Activated CD8-positive, alpha-beta memory T cell treated with anti-CD3 and anti-CD28 coated beads, Interleukin-2, amount 50 U/mL, for 48 hours (primary cell): ENCODE results near the gene ZNF778.

Source experiments
- DNase-seq: peaks from one replicate; pipeline ENCODE4 v3.0.0-alpha.2; 2020

Gene ZNF778

GRCh38 chr16:89217388-89218191 lies at the start of gene ZNF778:
ZNF778 (plus strand) TSS chr16:89217703; CDS start chr16:89221128, 3,425 bp downstream.
- DNase-seq, result peak; percentile 87

GRCh38 chr16:89168381-89169189 lies 48.9 kb upstream of the ZNF778 start:
- DNase-seq, result no peak

GRCh38 chr16:89169778-89170177 lies 47.7 kb upstream of the ZNF778 start:
- no peak for DNase-seq

GRCh38 chr16:89170346-89171215 lies 46.9 kb upstream of the ZNF778 start:
- no peak for DNase-seq

- peak; percentile 96 for DNase-seq
Measured at GRCh38 chr16:89171216-89172170, 46.0 kb upstream of the ZNF778 start, which contains the start of gene CDH15. CDH15 (plus strand) TSS chr16:89171748; CDS start chr16:89171832, 84 bp downstream.

- no peak for DNase-seq
Measured at GRCh38 chr16:89172171-89172527, 45.4 kb upstream of the ZNF778 start.

GRCh38 chr16:89172528-89173173 lies 44.9 kb upstream of the ZNF778 start:
- no peak for DNase-seq

GRCh38 chr16:89173174-89173921 lies 44.2 kb upstream of the ZNF778 start:
- no peak for DNase-seq

- no peak for DNase-seq
Measured at GRCh38 chr16:89174055-89174827, 43.3 kb upstream of the ZNF778 start.

- no peak for DNase-seq
Measured at GRCh38 chr16:89174877-89175276, 42.6 kb upstream of the ZNF778 start.

- no peak for DNase-seq
Measured at GRCh38 chr16:89175280-89176146, 42.0 kb upstream of the ZNF778 start.

GRCh38 chr16:89176147-89176690 lies 41.3 kb upstream of the ZNF778 start:
- DNase-seq, result no peak

GRCh38 chr16:89176717-89177116 lies 40.8 kb upstream of the ZNF778 start:
- DNase-seq, result no peak

GRCh38 chr16:89177501-89177900 lies 40.0 kb upstream of the ZNF778 start:
- DNase-seq, result no peak

- DNase-seq, result no peak
Measured at GRCh38 chr16:89178453-89179147, 38.9 kb upstream of the ZNF778 start.

- DNase-seq, result no peak
Measured at GRCh38 chr16:89179148-89179484, 38.4 kb upstream of the ZNF778 start.

GRCh38 chr16:89179656-89180315 lies 37.7 kb upstream of the ZNF778 start:
- no peak for DNase-seq
